Esophagus mucosa (tissue), 1 donor: ENCODE measurements around the gene ADRA2C. TPM values are rescaled to one million over a fixed set of nuclear protein-coding genes. Genes with fewer than 3 reads are reported as not detected.

Source experiments
- ATAC-seq: fragments of 200-7000 bp; cut with Tn5 transposase; one replicate; pipeline ENCODE4 v1.9.1; 2020
- total RNA-seq: library from RNA; stranded (reverse); gene quantifications from one replicate; pipeline ENCODE4 v1.2.4, GENCODE V29; 2023
- donor health status: DM: yes; HTN: yes; CAD: no.

ADRA2C gene
- total RNA-seq: 0.60 TPM

DNA sequence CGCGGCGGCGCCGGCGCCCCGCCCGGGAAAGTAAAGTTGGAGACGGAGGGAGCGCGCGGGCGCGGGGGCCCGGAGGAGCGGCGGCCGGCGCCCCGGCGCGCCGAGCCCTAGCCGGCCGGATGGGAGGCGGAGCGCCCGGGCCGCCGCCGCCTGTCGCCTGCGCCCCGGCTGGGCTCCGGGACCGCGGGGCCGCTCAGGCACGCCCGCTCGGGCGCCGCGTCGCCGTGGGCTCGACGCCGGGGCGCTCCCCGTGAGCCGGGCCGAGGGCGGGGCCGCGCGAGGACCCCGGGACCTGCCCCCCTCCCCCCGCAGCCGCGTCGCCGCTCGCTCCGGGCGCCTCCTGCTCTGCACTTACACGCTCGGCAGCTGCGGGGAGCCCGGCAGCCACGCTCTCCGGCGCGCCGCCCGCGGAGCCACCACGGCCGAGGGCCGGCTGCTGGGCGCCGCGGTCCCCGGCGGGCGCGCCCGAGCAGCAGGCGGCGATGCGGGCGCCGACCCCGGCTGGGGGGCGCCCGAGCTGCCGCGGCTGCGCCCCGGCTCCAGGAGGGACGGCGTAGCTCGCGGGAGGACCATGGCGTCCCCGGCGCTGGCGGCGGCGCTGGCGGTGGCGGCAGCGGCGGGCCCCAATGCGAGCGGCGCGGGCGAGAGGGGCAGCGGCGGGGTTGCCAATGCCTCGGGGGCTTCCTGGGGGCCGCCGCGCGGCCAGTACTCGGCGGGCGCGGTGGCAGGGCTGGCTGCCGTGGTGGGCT is at the start of gene ADRA2C:
Gene ADRA2C, plus strand, starts transcription at position 350 of the 749 bp plus-strand sequence. Its CDS starts 222 bp downstream, at position 572.
- no peak for ATAC-seq

DNA sequence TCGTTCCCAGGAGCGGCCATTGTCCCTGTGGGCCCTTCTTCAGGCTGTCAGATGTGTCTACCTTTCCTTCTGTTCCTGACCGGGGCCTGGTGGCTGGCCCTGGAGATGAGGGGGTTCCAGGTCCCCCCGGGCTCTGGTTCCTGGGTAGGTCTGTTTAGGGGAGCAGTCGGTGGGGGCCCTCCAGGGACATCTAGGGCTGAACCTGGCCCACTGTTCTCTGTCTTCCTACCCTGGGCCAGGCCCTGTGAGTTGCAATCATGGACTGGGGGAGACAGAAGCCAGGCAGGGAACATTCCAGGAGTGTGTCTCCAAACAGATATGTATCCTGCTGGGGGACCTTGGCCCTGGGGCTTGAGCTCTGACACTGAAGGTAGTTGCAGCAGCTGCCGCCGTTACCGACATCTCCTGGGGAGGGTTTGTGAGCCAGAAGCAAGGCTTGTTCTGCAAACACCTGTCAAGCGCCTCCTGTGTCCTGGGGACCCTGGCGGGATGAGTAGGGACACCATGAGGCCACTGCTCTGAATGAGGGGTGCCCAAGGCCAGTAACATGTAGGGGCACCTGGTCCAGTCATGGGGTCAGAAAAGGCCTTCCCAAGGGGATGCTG is 49.5 kb upstream of the ADRA2C start:
- no peak for ATAC-seq

DNA sequence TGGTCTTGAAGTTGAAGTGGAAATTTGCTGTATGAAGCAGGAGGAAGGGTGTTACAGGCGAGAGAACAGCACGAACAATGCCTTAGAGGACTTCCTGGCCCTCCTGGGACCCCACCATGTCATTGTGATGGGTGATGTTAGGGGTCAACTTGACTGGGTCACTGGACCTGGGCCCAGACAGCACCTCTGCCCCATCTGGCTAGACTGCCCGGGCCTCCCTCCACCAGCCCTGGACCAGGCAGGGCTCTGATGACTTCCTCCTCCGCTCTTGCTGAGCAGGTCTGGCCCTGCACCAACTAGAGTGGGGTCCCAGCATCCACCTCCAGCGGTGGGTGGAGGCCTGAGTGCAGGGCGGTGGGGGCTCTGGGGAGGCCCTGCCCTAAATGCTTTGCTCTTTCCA is 48.9 kb upstream of the ADRA2C start:
- ATAC-seq: no peak

- no peak for ATAC-seq
These were observed 47.7 kb upstream of the ADRA2C start for GRCh38 chr4:3718462-3718861.

GRCh38 chr4:3719191-3719590 is 47.0 kb upstream of the ADRA2C start:
- no peak for ATAC-seq

- ATAC-seq: no peak
These were observed 46.3 kb upstream of the ADRA2C start for GRCh38 chr4:3719836-3720235.

- ATAC-seq: no peak
These were observed 45.7 kb upstream of the ADRA2C start for GRCh38 chr4:3720466-3720865.

GRCh38 chr4:3721186-3721585 is 45.0 kb upstream of the ADRA2C start:
- no peak for ATAC-seq

GRCh38 chr4:3721627-3722026 is 44.6 kb upstream of the ADRA2C start:
- no peak for ATAC-seq

GRCh38 chr4:3722446-3723231 is 43.5 kb upstream of the ADRA2C start:
- ATAC-seq: no peak

- no peak for ATAC-seq
These were observed 42.9 kb upstream of the ADRA2C start for GRCh38 chr4:3723232-3723642.

- ATAC-seq: peak; percentile 64
These were observed 41.6 kb upstream of the ADRA2C start for GRCh38 chr4:3724319-3725231.

DNA sequence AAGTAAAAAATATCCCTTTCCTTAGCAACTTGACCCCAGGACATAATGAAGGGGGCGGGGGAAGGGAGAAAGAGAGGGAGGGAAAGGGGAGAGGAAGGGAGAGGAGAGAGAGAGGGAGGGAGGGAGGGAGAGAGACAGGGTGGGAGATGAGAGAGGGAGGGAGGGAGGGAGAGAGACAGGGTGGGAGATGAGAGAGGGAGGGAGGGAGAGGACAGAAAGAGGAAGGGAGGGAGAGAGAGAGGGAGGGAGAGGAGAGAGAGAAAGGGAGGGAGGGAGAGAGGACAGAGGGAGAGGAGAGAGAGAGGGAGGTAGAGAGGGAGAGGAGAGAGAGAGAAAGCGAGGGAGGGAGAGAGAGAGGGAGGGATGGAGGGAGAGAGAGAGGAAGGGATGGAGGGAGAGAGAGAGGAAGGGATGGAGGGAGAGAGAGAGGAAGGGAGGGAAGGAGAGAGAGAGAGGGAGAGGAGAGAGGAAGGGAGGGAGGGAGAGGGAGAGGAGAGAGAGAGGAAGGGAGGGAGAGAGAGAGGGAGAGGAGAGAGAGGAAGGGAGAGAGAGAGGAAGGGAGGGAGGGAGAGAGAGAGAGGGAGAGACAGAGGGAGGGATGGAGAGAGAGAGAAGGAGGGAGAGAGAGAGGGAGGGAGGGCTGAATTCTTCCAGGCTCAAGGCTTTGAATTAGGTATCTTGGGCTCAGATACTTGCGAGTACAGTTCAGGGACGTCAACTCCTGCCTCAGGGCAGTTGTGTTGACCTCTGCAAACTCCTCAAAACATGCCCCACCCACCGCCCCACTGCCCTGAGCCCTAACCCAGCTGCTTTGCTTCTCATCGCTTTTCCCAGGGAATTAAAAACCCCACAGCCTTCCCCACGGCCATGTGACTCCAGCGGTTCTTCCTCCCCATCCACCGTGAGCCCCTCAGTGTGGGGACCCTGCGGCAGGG is 40.0 kb upstream of the ADRA2C start:
- no peak for ATAC-seq

DNA sequence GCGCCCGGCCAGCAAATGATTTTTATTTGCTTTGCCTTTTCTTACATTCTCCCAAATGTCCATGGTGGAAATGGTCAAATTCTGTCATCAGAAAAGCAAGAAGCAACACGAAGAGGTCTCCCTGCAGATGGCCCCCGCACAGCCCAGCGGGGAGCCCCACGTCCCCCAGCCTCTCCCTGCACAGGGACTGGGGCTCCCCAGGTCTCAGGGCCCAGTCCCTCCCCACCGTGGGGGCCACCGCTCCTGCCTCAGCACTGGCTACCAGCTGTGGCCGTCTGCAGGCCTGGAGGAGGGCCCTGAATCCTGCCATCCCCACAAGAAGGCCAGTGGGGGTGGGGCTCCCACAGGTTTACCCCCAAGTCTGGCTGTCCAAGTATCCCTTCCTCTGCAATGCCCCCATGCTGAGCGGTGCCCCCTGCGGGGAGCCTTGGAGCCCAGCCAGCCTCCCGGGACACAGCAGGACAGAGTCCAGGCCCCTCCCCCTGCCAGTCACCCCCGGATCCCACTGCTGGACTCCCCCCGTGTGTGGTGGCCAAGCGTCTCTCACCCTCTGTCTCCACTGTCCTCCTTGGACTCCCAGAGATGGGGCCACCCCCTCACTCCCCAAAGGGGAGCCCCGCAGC is 38.2 kb upstream of the ADRA2C start:
- no peak for ATAC-seq

DNA sequence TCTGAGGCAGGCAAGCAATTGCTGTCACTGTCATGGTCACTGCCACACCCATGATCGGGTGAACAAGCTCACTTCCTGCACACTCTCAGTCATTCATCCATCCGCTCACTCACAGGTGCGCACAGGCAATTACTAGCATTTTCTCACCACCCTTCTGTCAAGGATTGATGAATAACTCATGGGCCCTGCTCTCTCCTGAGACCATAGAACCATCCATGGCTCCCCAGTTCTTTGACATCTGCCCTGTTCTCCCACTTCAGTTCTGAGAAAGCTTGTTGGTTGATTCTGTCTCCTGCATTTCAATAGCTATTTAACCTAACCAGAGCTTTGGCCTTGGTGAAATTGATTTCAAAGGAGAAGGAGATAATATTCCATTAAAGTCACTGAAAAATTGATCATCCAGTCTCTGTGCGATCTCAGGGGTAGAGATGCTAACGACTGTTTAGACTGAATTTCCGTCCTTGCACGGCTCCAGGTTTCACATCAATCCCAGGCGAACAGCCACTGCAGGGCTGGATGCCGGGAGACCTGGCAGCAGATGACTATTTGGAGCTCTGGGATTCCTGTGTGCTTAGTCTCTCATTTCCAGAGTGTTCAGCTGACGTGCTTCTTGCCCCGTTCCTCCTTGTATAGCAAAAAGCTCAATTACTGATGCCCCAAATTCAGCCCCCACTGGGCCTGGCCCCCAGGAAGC is 36.9 kb upstream of the ADRA2C start:
- ATAC-seq: no peak

- no peak for ATAC-seq
These were observed 36.3 kb upstream of the ADRA2C start for GRCh38 chr4:3729882-3730226.

GRCh38 chr4:3730422-3731190 is 35.6 kb upstream of the ADRA2C start:
- no peak for ATAC-seq

DNA sequence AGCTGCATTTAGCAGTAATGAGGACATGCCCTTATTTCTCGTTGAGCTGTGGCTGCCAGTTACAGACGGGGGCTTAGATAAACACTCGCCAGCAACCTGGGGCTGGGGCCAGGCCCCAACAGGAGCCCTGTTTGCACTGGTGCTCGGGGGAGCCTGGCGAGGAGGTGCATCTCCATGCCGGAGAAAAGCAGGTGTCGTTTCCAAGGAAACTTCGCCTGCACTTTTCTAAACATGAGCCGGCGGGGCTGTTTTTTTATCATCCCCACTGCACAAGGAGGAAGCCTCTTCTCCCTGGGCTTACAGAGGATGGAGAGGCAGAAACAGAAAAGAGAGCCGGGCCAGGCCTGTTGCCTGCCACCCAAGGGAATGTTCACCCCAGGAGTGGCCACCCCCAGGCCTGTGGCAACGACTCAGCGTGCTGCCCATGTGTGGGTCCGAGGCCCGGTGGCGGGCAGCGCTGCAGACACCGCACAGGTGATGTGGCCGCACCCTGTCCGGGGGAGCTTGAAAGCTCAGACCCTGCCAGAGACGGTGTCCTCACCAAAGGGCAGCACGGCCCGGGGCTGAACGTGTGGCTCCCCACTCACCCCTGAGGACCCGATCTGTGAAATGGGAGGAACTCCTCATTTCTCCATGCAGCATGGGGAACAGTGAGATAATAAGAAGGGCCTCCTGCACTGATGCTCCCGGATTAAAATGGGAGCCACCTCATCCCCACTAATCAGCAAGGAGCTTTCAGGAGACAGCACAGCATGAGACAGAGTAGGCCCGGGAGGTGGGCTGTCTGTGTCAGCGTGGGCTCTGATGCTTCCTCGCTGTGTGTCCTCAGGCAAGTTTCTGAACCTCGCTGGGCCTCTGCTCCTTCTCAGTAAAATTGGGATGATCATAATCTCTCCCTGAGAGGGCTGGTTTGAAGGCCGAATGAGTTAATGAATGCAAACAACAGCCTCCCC is 33.8 kb upstream of the ADRA2C start:
- ATAC-seq: no peak
